Measurements from ENCODE around the gene RLF. TPM values are rescaled to one million over a fixed set of nuclear protein-coding genes. Genes with fewer than 3 reads are reported as not detected.

The RLF gene
- total and polyA plus RNA-seq, 10 of the 15 experiments (the other 5 are each of a cell fraction or from before 2014, with no cell fraction given), result 2.0 to 19.8 (median 8.7) TPM

GRCh38 chr1:40153073-40153770 is 8.0 kb upstream of the RLF start:
- RAD21 ChIA-PET (ENCODE audit: unreplicated experiment), result interaction anchor here (0.6 to 7.0 kb wide), 41 partner anchors 9 to 830 kb away, joined by 3 to 146 read pairs (median 5); partner anchors contain the start of genes COL9A2, RLF, SMAP2 and ZMPSTE24
- in situ Hi-C loops (cut with MboI) (loop anchor here (5.0 kb wide), 2 partner anchors 184 to 249 kb away; no protein-coding TSS in a partner anchor), intact Hi-C loops (cut with micrococcal nuclease; ENCODE audit: unreplicated experiment) (loop anchor here (1.0 to 2.0 kb wide), 3 partner anchors 162 to 251 kb away; no protein-coding TSS in a partner anchor)
- Histone ChIP-seq H3K9me3 (replicated peaks; ENCODE audit: control insufficient read depth, insufficient read depth, low read length) (no peaks in the 10 kb centered on the region), H3K4me2 (ENCODE audit: control insufficient read depth, insufficient read depth) (peak overlapping the region; percentile 80), H4K20me1 (ENCODE audit: control insufficient read depth, insufficient read depth) (no peaks in the 10 kb centered on the region), H3K27me3 (replicated peaks in 1 of 2; ENCODE audit: control insufficient read depth in 2 of 2, insufficient read depth in 2 of 2, low read length in 1 of 2) (no peaks in the 10 kb centered on the region), H3K79me2 (ENCODE audit: control insufficient read depth, insufficient read depth, low read length) (no peaks in the 10 kb centered on the region), H2AFZ (ENCODE audit: control insufficient read depth, low read depth, low read length) (peak overlapping the region; percentile 80), H3K36me3 (ENCODE audit: control insufficient read depth in 2 of 2, insufficient read depth in 2 of 2, low read length in 1 of 2) (no peaks in the 10 kb centered on the region), H3K4me1 (ENCODE audit: control insufficient read depth, insufficient read depth, low read length) (peaks cover 13% of the 10 kb centered on the region), H3K9ac (ENCODE audit: control insufficient read depth, insufficient read depth, low read length) (no peak overlapping the region; the same call in 1 of the 2 replicates), H3K4me3 (peak overlapping the region; percentile 56; the same call in 1 of the 2 replicates), H3K27ac (ENCODE audit: control insufficient read depth, insufficient read depth) (peak overlapping the region; percentile 80)
- SMC1A ChIA-PET (ENCODE audit: uncharacterized antibody, unreplicated experiment), result interaction anchor here (0.5 to 10.9 kb wide), 64 partner anchors 9 to 389 kb away, joined by 3 to 182 read pairs (median 5); partner anchors contain the start of genes COL9A2, RLF, SMAP2 and ZFP69B
- ATAC-seq (peak; percentile 85), FAIRE-seq (peak; percentile 88), DNase-seq (ENCODE audit: low read depth, low spot score) (peak; percentile 59)
- WGBS (ENCODE audit: insufficient coverage, insufficient replicate concordance, low lambda C conversion rate, missing lambda C conversion rate), result 7% methylated on average over 2 of the region's 2 CpGs
- POLR2A ChIA-PET, result interaction anchor here (0.6 to 2.7 kb wide), 19 partner anchors 9 to 378 kb away, joined by 3 to 20 read pairs (median 5); partner anchors contain the start of genes COL9A2, ZMPSTE24 and ZNF684
- no TSS peak for BruUV-seq (replicated peaks)
- CTCF ChIA-PET, result interaction anchor here (0.7 to 11.3 kb wide), 78 partner anchors 9 to 538 kb away, joined by 3 to 332 read pairs (median 5); partner anchors contain the start of genes COL9A2, NFYC, RLF and SMAP2
- TF ChIP-seq RAD21 (IDR thresholded peaks at IDR 0.05; ENCODE audit: insufficient read depth, low read depth, low read length), result peak; percentile 81
- TF ChIP-seq NR2C1 (IDR thresholded peaks at IDR 0.05), result no peak
- no peak for TF ChIP-seq ELK1 (IDR thresholded peaks at IDR 0.05; ENCODE audit: low read depth, low read length)
- 0 out of 2 replicates have a peak, but pooled peaks have one; percentile 50 for TF ChIP-seq PAX8 (IDR thresholded peaks at IDR 0.05)
- no peak for TF ChIP-seq HSF1 (IDR thresholded peaks at IDR 0.05; ENCODE audit: low read depth, low read length)
- TF ChIP-seq CTCF (IDR thresholded peaks at IDR 0.05 in 2 of 3, conservative IDR thresholded peaks at IDR 0.05 in 1 of 3; ENCODE audit: control insufficient read depth in 2 of 3, extremely low read depth in 1 of 3, insufficient read depth in 1 of 3, low read depth in 3 of 3, low read length in 3 of 3), result peak; percentile 53 to 76 (median 71); a peak in 5 of 6 replicates
- no peak for TF ChIP-seq FOXK2 (IDR thresholded peaks at IDR 0.05)
- 0 out of 2 replicates have a peak, but pooled peaks have one; percentile 68 for TF ChIP-seq ASH2L (IDR thresholded peaks at IDR 0.05; ENCODE audit: borderline replicate concordance, low read depth)
- TF ChIP-seq NFIC (IDR thresholded peaks at IDR 0.05; ENCODE audit: low read depth, low read length), result peak; percentile 42; the same call in 1 of the 2 replicates
- TF ChIP-seq RBBP5 (conservative IDR thresholded peaks at IDR 0.05), result 0 out of 2 replicates have a peak, but pooled peaks have one; percentile 80
- TF ChIP-seq ATF2 (IDR thresholded peaks at IDR 0.05; ENCODE audit: low read length), result no peak
- no peak for TF ChIP-seq ESRRA (IDR thresholded peaks at IDR 0.05; ENCODE audit: low read length)
- 0 out of 2 replicates have a peak, but pooled peaks have one; percentile 21 for TF ChIP-seq NR2F1 (conservative IDR thresholded peaks at IDR 0.05)
- no peak for TF ChIP-seq RFX5 (IDR thresholded peaks at IDR 0.05; ENCODE audit: low read depth, low read length)
- TF ChIP-seq MTA2 (IDR thresholded peaks at IDR 0.05; ENCODE audit: low read depth), result peak; percentile 21; the same call in 1 of the 2 replicates
- peak; percentile 49 for TF ChIP-seq MEF2B (IDR thresholded peaks at IDR 0.05; ENCODE audit: partially characterized antibody, poor library complexity, severe bottlenecking)
- TF ChIP-seq RUNX3 (IDR thresholded peaks at IDR 0.05; ENCODE audit: low read length), result peak; percentile 50; the same call in 1 of the 2 replicates

Measured in GM12878 (cell line).